Fibroblast of the aortic adventitia (primary cell): ENCODE data around the gene AIFM2. TPM values are rescaled to one million over a fixed set of nuclear protein-coding genes. Genes with fewer than 3 reads are reported as not detected.

Source experiments
- DNase-seq: peaks from one replicate; pipeline ENCODE4 v3.0.0-alpha.2; 2010; ENCODE audit warnings: low read depth
- H3K4me3 ChIP-seq: 2 replicates; pipeline ENCODE4 v1.5.1; 2011; ENCODE audit warnings: low read depth, mild to moderate bottlenecking, control low read depth, low read length, moderate library complexity
- CTCF ChIP-seq: IDR thresholded peaks from 2 replicates; pipeline ENCODE4 v1.5.1; 2011; ENCODE audit warnings: mild to moderate bottlenecking, low read length, control low read depth, inconsistent platforms; ENCODE audit not compliant: insufficient read depth
- total RNA-seq: library from RNA; depleted of rRNA; stranded (reverse); fragments of >200 nt; gene quantifications from 2 replicates; pipeline ENCODE4 v1.2.3, GENCODE V29; 2012; ENCODE audit warnings: low replicate concordance

Gene AIFM2
- total RNA-seq, 1 donor: 7.3 TPM

GRCh38 chr10:70139997-70140250, 7.3 kb upstream of the AIFM2 start:
- no peak overlapping the region for H3K4me3 ChIP-seq
- DNase-seq: no peak
- TF ChIP-seq CTCF: no peak

- DNase-seq: no peak
- no peak for TF ChIP-seq CTCF
- no peak overlapping the region for H3K4me3 ChIP-seq
Observed at GRCh38 chr10:70139151-70139996, 6.7 kb upstream of the AIFM2 start.

- no peak overlapping the region for H3K4me3 ChIP-seq
- TF ChIP-seq CTCF: no peak
- no peak for DNase-seq
Observed at GRCh38 chr10:70137927-70138883, 5.6 kb upstream of the AIFM2 start.

- no peak for DNase-seq
- no peak overlapping the region for H3K4me3 ChIP-seq
- no peak for TF ChIP-seq CTCF
Observed at GRCh38 chr10:70137135-70137534, 4.5 kb upstream of the AIFM2 start.

- no peak for TF ChIP-seq CTCF
- no peak for DNase-seq
- no peak overlapping the region for H3K4me3 ChIP-seq
Observed at GRCh38 chr10:70135684-70136083, 3.1 kb upstream of the AIFM2 start.

GRCh38 chr10:70135046-70135445, 2.4 kb upstream of the AIFM2 start:
- TF ChIP-seq CTCF: no peak
- DNase-seq: no peak
- no peak overlapping the region for H3K4me3 ChIP-seq
